ENCODE measurements around the gene TMEM54.

Gene TMEM54

GRCh38 chr1:32933742-32934322 is 32.6 kb upstream of the TMEM54 start:
- no peak for TF ChIP-seq CTCF (IDR thresholded peaks at IDR 0.05; ENCODE audit: low read depth, low read length, missing control alignments)
- no peak for DNase-seq
- Histone ChIP-seq H3K36me3 (replicated peaks) (peaks cover 21% of the 10 kb centered on the region), H3K4me3 (ENCODE audit: low read depth, low read length) (no peak overlapping the region), H3K27me3 (replicated peaks) (no peaks in the 10 kb centered on the region), H3K27ac (peak overlapping the region; percentile 7)
- in situ Hi-C loops (cut with HindIII; ENCODE audit: low pct_ligation_motif_present, low sequenced_read_pairs) = no loop called here

- Histone ChIP-seq H3K36me3 (replicated peaks) (peaks cover 14% of the 10 kb centered on the region), H3K27ac (no peak overlapping the region), H3K4me3 (ENCODE audit: low read depth, low read length) (no peak overlapping the region), H3K27me3 (replicated peaks) (no peaks in the 10 kb centered on the region)
- DNase-seq = no peak
- TF ChIP-seq CTCF (IDR thresholded peaks at IDR 0.05; ENCODE audit: low read depth, low read length, missing control alignments) = no peak
- in situ Hi-C loops (cut with HindIII; ENCODE audit: low pct_ligation_motif_present, low sequenced_read_pairs) = no loop called here
Measured at GRCh38 chr1:32931760-32932159, 30.6 kb upstream of the TMEM54 start.

GRCh38 chr1:32929366-32929765 is 28.2 kb upstream of the TMEM54 start:
- H3K4me3 ChIP-seq (ENCODE audit: low read depth, low read length) = no peak overlapping the region
- in situ Hi-C loops (cut with HindIII; ENCODE audit: low pct_ligation_motif_present, low sequenced_read_pairs) = no loop called here
- no peaks in the 10 kb centered on the region for H3K27me3 ChIP-seq (replicated peaks)
- H3K36me3 ChIP-seq (replicated peaks) = no peaks in the 10 kb centered on the region
- DNase-seq = no peak
- no peak for TF ChIP-seq CTCF (IDR thresholded peaks at IDR 0.05; ENCODE audit: low read depth, low read length, missing control alignments)
- no peak overlapping the region for H3K27ac ChIP-seq

GRCh38 chr1:32928715-32929114 is 27.5 kb upstream of the TMEM54 start:
- no peak overlapping the region for H3K27ac ChIP-seq
- DNase-seq = no peak
- no peak overlapping the region for H3K4me3 ChIP-seq (ENCODE audit: low read depth, low read length)
- H3K27me3 ChIP-seq (replicated peaks) = no peaks in the 10 kb centered on the region
- H3K36me3 ChIP-seq (replicated peaks) = no peaks in the 10 kb centered on the region
- in situ Hi-C loops (cut with HindIII; ENCODE audit: low pct_ligation_motif_present, low sequenced_read_pairs) = no loop called here
- no peak for TF ChIP-seq CTCF (IDR thresholded peaks at IDR 0.05; ENCODE audit: low read depth, low read length, missing control alignments)

- no peak for TF ChIP-seq CTCF (IDR thresholded peaks at IDR 0.05; ENCODE audit: low read depth, low read length, missing control alignments)
- in situ Hi-C loops (cut with HindIII; ENCODE audit: low pct_ligation_motif_present, low sequenced_read_pairs) = no loop called here
- Histone ChIP-seq H3K27me3 (replicated peaks) (no peaks in the 10 kb centered on the region), H3K36me3 (replicated peaks) (no peaks in the 10 kb centered on the region), H3K27ac (no peak overlapping the region), H3K4me3 (ENCODE audit: low read depth, low read length) (no peak overlapping the region)
- no peak for DNase-seq
Measured at GRCh38 chr1:32928285-32928684, 27.1 kb upstream of the TMEM54 start.

GRCh38 chr1:32927441-32927840 is 26.3 kb upstream of the TMEM54 start:
- H3K4me3 ChIP-seq (ENCODE audit: low read depth, low read length) = no peak overlapping the region
- no peak for DNase-seq
- no peak for TF ChIP-seq CTCF (IDR thresholded peaks at IDR 0.05; ENCODE audit: low read depth, low read length, missing control alignments)
- H3K27ac ChIP-seq = no peak overlapping the region
- no peaks in the 10 kb centered on the region for H3K36me3 ChIP-seq (replicated peaks)
- in situ Hi-C loops (cut with HindIII; ENCODE audit: low pct_ligation_motif_present, low sequenced_read_pairs) = no loop called here
- no peaks in the 10 kb centered on the region for H3K27me3 ChIP-seq (replicated peaks)
